Heart left ventricle (tissue), 16 donors: ENCODE data around the gene RTTN. TPM values are rescaled to one million over a fixed set of nuclear protein-coding genes. Genes with fewer than 3 reads are reported as not detected.
A peak's percentile ranks its signal among the peaks of the same experiment; 100 is the strongest.
"Not testable (repeated sequence)": the region's sequence is repeated elsewhere in the genome, so short reads cannot be mapped to it uniquely, and the experiment has no call there.

Source experiments
- ATAC-seq, 4 donors: fragments of 200-7000 bp; cut with Tn5 transposase; one replicate each; pipeline ENCODE4 v1.9.1; 2020 to 2022; ENCODE audit warnings: moderate library complexity in 4 of 4, mild to moderate bottlenecking in 3 of 4, moderate number of reproducible peaks in 1 of 4
- DNase-seq, 5 donors: peaks; one replicate each; pipeline ENCODE4 v3.0.0-alpha.2; 2020
- H3K27ac ChIP-seq, 12 donors: fragments of 200-600 bp; sonication (generic) in 4 of 12; one replicate each; pipeline versions ENCODE4 v1.5.0 to v1.8.0; 2016 to 2022; ENCODE audit warnings: mild to moderate bottlenecking in 2 of 12
- H3K27me3 ChIP-seq, 9 donors: fragments of 200-600 bp; sonication (generic) in 2 of 9; one replicate each; pipeline versions ENCODE4 v1.5.1 to v1.8.0; 2016 to 2022; ENCODE audit warnings: mild to moderate bottlenecking in 3 of 9
- H3K36me3 ChIP-seq, 9 donors: fragments of 200-600 bp; sonication (generic) in 2 of 9; one replicate each; pipeline versions ENCODE4 v1.5.0 to v1.8.0; 2018 to 2022; ENCODE audit warnings: mild to moderate bottlenecking in 2 of 9
- H3K4me1 ChIP-seq, 12 donors: fragments of 200-600 bp; sonication (generic) in 4 of 12; one replicate each; pipeline versions ENCODE4 v1.5.0 to v1.8.0; 2016 to 2022; ENCODE audit warnings: mild to moderate bottlenecking in 3 of 12
- H3K4me3 ChIP-seq, 12 donors: fragments of 200-600 bp; sonication (generic) in 4 of 12; one replicate each; pipeline versions ENCODE4 v1.5.0 to v1.8.0; 2017 to 2022; ENCODE audit warnings: mild to moderate bottlenecking in 9 of 12, moderate library complexity in 4 of 12
- H3K9me3 ChIP-seq, 12 donors: fragments of 200-600 bp; sonication (generic) in 4 of 12; one replicate each; pipeline versions ENCODE4 v1.5.0 to v1.8.0; 2016 to 2022; ENCODE audit warnings: mild to moderate bottlenecking in 1 of 12
- CTCF ChIP-seq, 12 donors: fragments of 200-600 bp; sonication (generic) in 4 of 12; IDR thresholded peaks; one replicate each; pipeline versions ENCODE4 v1.5.0 to v1.8.0; 2018 to 2022; ENCODE audit warnings: antibody characterized with exemption in 12 of 12, mild to moderate bottlenecking in 5 of 12
- POLR2A ChIP-seq, 2 donors: fragments of 450-650 bp; IDR thresholded peaks; one replicate each; pipeline ENCODE4 v1.6.1; 2017; ENCODE audit warnings: antibody characterized with exemption in 2 of 2, mild to moderate bottlenecking in 2 of 2, moderate library complexity in 2 of 2
- WGBS, 4 donors: extraction: QIAGEN DNeasy Blood & Tissue Kit in 2 of 4; methylation state at CpG; one replicate each; pipeline versions ENCODE4 v1.1.5 to v1.1.7; 2013 to 2018; 5-methylcytosine and 5-hydroxymethylcytosine counted together
- intact Hi-C, 10 donors: fragments of 100-400 bp; cut with DNase I; formaldehyde crosslinking; loops; one replicate each; pipeline versions ENCODE4 v1.11.1 to v1.14.2; 2022
- polyA plus RNA-seq, 2 donors: library from polyadenylated mRNA; stranded (reverse); fragments of 200-250 nt; gene quantifications; one replicate each; pipeline ENCODE4 v1.2.3, GENCODE V29; 2013
- total RNA-seq, 9 donors: library from RNA; depleted of rRNA in 2 of 9; stranded (reverse); fragments of >200 nt in 2 of 9; fragmentation: NEBNext Ultra II Directional in 3 of 9; extraction: Animal tissue kit (Norgen Biotek cat#: 25700) in 3 of 9; gene quantifications; one replicate each; pipeline versions ENCODE4 v1.1.0 to v1.2.4, GENCODE V29; 2016 to 2023
- donor health status: ischemic (EF 13 %, LVEDD 7.1; RV severe dilation, severe dysfunction).
- donor health status: healthy with polysubstance abuse.
- donor health status: DM: no; HTN: yes; CAD: no.
- donor health status: DM: no; HTN: no; CAD: no.
- donor health status: ischemic (EF 25% LVEDD 6.9; RV normal size, moderate dysfunction).
- donor health status: ischemic (EF 25% LVEDD 5.7; RV mildly dilated, moderate dysfunction).
- donor health status: healthy.
- donor health status: DM: yes; HTN: yes; CAD: no.
- donor health status: ischemic (EF 35%, LVEDD 5.7; RV mildly dilated, moderate dysfunction).
- donor health status: nonischemic (EF 11% LVEDD 7.7; RV severe dilation, severe dysfunction).
- donor health status: DM: yes; HTN: yes; CAD: no.
- donor health status: PGD.
- donor health status: ischemic (EF 29% LVEDD 5.4; RV normal size, mild dysfunction).
- donor health status: nonischemic (EF 23%, LVEDD 6.1; RV moderate dilation, normal function).

The RTTN gene
- total and polyA plus RNA-seq, 11 donors = 5.8 to 14.3 (median 8.1) TPM

GRCh38 chr18:70246061-70246466, 40.6 kb upstream of the RTTN start:
- Histone ChIP-seq H3K27me3 (no peaks in the 10 kb centered on the region), H3K9me3 (peaks cover 0 to 3% (median 0%) of the 10 kb centered on the region in 12 donors), H3K4me3 (peak overlapping the region in 5 of 12 donors; percentile 13 to 31 (median 17)), H3K27ac (peak overlapping the region in 11 of 12 donors; percentile 24 to 76 (median 44)), H3K4me1 (peaks cover 0 to 12% (median 6%) of the 10 kb centered on the region in 12 donors), H3K36me3 (no peaks in the 10 kb centered on the region)
- no peak for DNase-seq
- TF ChIP-seq POLR2A (IDR thresholded peaks at IDR 0.05) (no peak), CTCF (IDR thresholded peaks at IDR 0.05) (no peak)
- 4 to 7% (median 5%) methylated on average over 4 of the region's 4 CpGs for WGBS, 4 donors
- ATAC-seq = peak in 3 of 4 donors; percentile 39 to 51 (median 42)
- intact Hi-C loops = no loop called here

- 65 to 77% (median 71%) methylated on average over 13 of the region's 13 CpGs for WGBS, 4 donors
- Histone ChIP-seq H3K36me3 (no peaks in the 10 kb centered on the region), H3K9me3 (peaks cover 0 to 7% (median 0%) of the 10 kb centered on the region in 12 donors), H3K27ac (no peak overlapping the region), H3K27me3 (no peaks in the 10 kb centered on the region), H3K4me1 (peaks cover 0 to 12% (median 6%) of the 10 kb centered on the region in 12 donors), H3K4me3 (no peak overlapping the region)
- TF ChIP-seq POLR2A (IDR thresholded peaks at IDR 0.05) (no peak), CTCF (IDR thresholded peaks at IDR 0.05) (no peak)
- ATAC-seq = no peak
- intact Hi-C loops = no loop called here
- no peak for DNase-seq
These were observed 37.8 kb upstream of the RTTN start for GRCh38 chr18:70243131-70243929.

GRCh38 chr18:70236921-70237320, 31.4 kb upstream of the RTTN start:
- H3K9me3 ChIP-seq, intact Hi-C loops, H3K4me3 ChIP-seq, H3K36me3 ChIP-seq, H3K27ac ChIP-seq, ATAC-seq, H3K27me3 ChIP-seq, DNase-seq: not testable (repeated sequence)
- peaks cover 0 to 16% (median 4%) of the 10 kb centered on the region in 12 donors for H3K4me1 ChIP-seq
- 76 to 87% (median 80%) methylated on average over 3 to 7 of the region's 7 CpGs for WGBS, 4 donors

- Histone ChIP-seq H3K27me3 (no peaks in the 10 kb centered on the region), H3K9me3 (peaks cover 0 to 4% (median 0%) of the 10 kb centered on the region in 12 donors), H3K4me3 (no peak overlapping the region), H3K27ac (peak overlapping the region in 5 of 12 donors; percentile 3 to 65 (median 37)), H3K4me1 (peaks cover 0 to 16% (median 4%) of the 10 kb centered on the region in 12 donors), H3K36me3 (no peaks in the 10 kb centered on the region)
- no peak for TF ChIP-seq CTCF (IDR thresholded peaks at IDR 0.05)
- TF ChIP-seq POLR2A (IDR thresholded peaks at IDR 0.05) = no peak
- intact Hi-C loops = no loop called here
- WGBS, 4 donors = 74 to 94% (median 87%) methylated on average over 5 of the region's 5 CpGs
- DNase-seq (no peak), ATAC-seq (peak in 1 of 4 donors; percentile 8)
These were observed 30.0 kb upstream of the RTTN start for GRCh38 chr18:70235478-70235877.
